DMS114 treated with DMSO at 0.1 percent for 48 hours (cell line): ENCODE measurements around the gene HDDC3.
A peak's percentile ranks its signal among the peaks of the same experiment; 100 is the strongest.

Experiments
- DNase-seq: peaks from one replicate; lab custom pipeline; 2025; ENCODE audit not compliant: unreplicated experiment; lab: John Stamatoyannopoulos, UW

Gene HDDC3

GRCh38 chr15:90892498-90893174, 39.7 kb downstream of the HDDC3 start:
- no peak for DNase-seq

- DNase-seq, result no peak
These were observed 40.3 kb downstream of the HDDC3 start for GRCh38 chr15:90892023-90892422.

GRCh38 chr15:90891346-90891949, 40.9 kb downstream of the HDDC3 start:
- no peak for DNase-seq

GRCh38 chr15:90890839-90891238, 41.5 kb downstream of the HDDC3 start:
- DNase-seq, result no peak

GRCh38 chr15:90889736-90890456, 42.5 kb downstream of the HDDC3 start:
- DNase-seq, result no peak

- no peak for DNase-seq
These were observed 43.0 kb downstream of the HDDC3 start for GRCh38 chr15:90889313-90889730.

- no peak for DNase-seq
These were observed 45.3 kb downstream of the HDDC3 start for GRCh38 chr15:90887037-90887481.

GRCh38 chr15:90886291-90886614, 46.1 kb downstream of the HDDC3 start:
- no peak for DNase-seq

- peak; percentile 47 for DNase-seq
These were observed 46.7 kb downstream of the HDDC3 start for GRCh38 chr15:90885432-90886290.

- no peak for DNase-seq
These were observed 47.5 kb downstream of the HDDC3 start for GRCh38 chr15:90884719-90885431.

GRCh38 chr15:90883976-90884718, 48.2 kb downstream of the HDDC3 start, which contains the start of gene FES:
TSS of gene FES (plus strand) at chr15:90884504. CDS start at chr15:90885046, 542 bp downstream.
- no peak for DNase-seq

GRCh38 chr15:90883526-90883975, 48.8 kb downstream of the HDDC3 start:
- DNase-seq, result no peak

GRCh38 chr15:90882781-90883525, 49.4 kb downstream of the HDDC3 start:
- DNase-seq, result no peak

GRCh38 chr15:90881978-90882721, 50.2 kb downstream of the HDDC3 start:
- no peak for DNase-seq

- DNase-seq, result no peak
These were observed 51.0 kb downstream of the HDDC3 start for GRCh38 chr15:90881181-90881977.

- no peak for DNase-seq
These were observed 51.8 kb downstream of the HDDC3 start for GRCh38 chr15:90880381-90881145.
